Stimulated activated CD4-positive, alpha-beta T cell treated with anti-CD3 and anti-CD28 coated beads, Interleukin-4, amount 100 ng/mL, for 1 hour (primary cell): ENCODE data around the gene SMS.

Experiments used
- DNase-seq: peaks from one replicate; pipeline ENCODE4 v3.0.0-alpha.2; 2020

SMS gene

DNA sequence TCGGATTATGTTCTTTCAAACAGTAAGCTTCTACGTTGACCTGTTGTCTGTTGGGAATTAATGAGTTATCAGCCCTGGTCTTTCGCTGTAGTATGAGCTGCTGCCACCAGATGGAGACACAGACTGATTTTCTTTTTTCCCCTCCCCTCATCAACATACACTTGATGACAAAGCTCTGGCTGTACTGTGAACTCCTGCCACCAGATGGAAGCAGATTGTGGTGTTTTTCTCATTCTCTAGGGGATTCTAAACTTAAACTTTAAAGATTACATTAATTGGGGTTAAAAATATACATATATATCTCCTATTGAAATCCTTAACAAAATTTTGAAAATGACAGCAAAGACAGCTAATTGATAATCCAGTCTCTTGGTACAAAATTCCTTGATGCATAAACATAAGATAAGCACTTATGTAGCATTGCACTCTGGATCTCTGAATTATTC lies 44.8 kb downstream of the SMS start:
- peak; percentile 56 for DNase-seq

DNA sequence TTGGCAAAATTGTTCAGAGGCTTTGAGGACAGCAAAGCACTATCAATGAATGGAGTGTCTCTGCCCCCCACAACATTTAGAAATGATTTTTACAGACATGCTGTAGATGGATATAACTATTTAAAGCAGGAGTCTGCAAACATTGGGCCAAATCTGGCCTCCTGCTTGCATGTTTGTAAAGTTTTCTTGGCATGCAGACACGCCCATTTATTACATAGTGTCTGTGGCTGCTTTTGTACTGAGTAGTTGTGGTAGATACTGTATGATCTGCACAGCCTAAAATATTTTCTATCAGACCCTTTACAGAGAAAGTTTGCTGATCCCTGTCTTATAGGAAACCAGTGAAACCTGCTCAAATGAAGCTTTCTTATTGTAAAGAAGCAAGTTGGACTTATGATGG lies 46.1 kb downstream of the SMS start:
- DNase-seq: no peak

- DNase-seq: no peak
Measured at GRCh38 chrX:21989384-21989783, 48.9 kb downstream of the SMS start.

GRCh38 chrX:21990832-21991231 lies 50.3 kb downstream of the SMS start:
- DNase-seq: no peak

DNA sequence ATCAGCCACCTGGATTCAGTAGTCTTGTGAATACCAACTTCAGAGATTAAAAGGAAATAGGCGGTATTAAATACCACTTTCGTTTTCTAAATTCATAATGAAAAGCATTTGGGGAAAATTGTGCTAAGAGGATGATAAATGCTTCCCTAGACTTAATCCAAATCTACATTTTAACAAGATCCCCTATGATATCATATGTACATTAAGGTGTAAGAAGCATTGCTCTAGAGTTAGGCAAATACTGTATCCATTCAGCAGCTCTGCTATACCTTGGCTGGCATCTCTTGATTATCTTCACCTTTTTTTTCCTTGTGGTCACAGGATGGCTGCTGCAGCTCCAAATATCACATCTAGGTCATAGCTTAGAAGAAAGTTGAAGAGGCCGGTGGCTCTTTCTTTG lies 51.0 kb downstream of the SMS start:
- DNase-seq: no peak

GRCh38 chrX:21993265-21993664 lies 52.8 kb downstream of the SMS start:
- DNase-seq: no peak

DNA sequence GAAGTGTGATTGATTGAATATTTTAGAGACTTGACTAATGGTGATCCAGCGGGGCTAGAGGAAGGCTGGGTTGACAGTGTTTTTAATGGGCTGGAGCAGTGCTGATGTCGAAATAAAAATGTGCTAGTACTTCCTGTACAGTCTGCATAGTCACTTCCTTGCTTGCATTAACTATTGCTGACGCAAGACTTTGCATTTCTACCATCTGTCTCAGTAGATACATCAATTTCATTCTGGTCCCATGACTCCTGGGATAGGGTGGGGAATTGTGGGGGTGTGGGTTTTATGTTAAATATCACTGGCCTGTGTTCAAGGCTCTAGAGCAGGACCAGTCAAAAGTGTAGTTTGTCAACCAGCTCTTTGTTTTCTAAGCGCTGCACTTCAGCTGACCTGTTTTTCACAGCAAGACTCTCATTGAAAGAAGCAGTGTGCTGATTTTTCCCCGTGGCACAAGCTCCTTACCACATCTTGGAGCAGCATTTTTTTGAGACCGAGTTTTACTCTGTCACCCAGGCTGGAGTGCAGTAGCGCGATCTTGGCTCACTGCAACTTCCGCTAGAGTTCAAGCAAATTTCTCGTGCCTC lies 56.5 kb downstream of the SMS start:
- no peak for DNase-seq

- DNase-seq: no peak
Measured at GRCh38 chrX:21998037-21998436, 57.5 kb downstream of the SMS start.

GRCh38 chrX:22004866-22005265 lies 64.4 kb downstream of the SMS start:
- no peak for DNase-seq

GRCh38 chrX:22012051-22012450 lies 71.5 kb downstream of the SMS start:
- no peak for DNase-seq

- DNase-seq: no peak
Measured at GRCh38 chrX:22012931-22013330, 72.4 kb downstream of the SMS start.

GRCh38 chrX:22015139-22015750 lies 74.7 kb downstream of the SMS start:
- DNase-seq: no peak

DNA sequence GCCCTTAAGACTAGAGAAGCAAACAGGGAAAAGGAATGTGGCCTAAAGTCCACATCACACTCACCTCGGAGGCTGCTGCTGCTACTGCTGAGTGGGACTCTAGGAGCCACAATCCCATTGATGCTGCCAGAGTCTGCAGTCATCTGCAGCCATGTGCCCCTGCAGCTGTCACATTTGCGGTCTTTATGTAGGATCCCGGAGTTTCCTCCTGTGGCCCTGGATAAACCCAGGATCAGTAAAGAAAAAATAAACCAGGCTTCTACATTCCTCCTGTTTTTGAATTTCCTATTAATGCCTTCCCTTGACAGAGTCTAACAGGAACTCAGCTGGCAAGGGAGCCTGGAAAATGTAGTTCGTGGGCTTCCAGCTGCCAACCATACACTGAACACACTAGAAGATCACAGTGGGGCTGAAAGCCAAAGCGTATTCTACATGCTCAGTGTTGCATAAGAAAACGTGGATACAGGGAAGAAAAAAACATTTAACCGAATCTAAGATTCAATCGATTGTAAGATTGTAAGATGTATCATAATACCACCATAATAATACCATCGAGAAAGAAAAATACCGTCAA lies 81.3 kb downstream of the SMS start:
- DNase-seq: no peak

DNA sequence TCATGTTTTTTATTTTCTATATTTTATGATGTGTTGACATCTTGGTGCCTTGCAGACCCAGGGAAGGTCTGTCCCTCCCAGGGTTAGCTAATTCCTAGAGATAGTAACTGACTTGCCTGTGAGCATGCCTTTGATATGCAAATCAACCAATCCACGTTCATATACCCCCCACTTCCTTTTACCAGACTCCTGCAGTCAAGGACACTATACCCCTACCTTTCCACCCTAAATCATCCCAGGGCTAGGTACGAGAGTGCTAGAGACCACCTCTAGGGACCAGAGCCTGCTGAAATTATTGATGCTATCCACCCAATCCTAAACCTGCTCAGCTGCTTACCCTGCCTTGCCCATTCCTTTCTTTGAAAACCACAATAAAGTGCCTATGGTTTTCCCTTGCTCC lies 84.1 kb downstream of the SMS start:
- no peak for DNase-seq

- DNase-seq: no peak
Measured at GRCh38 chrX:22025751-22026150, 85.2 kb downstream of the SMS start.

GRCh38 chrX:22026731-22027130 lies 86.2 kb downstream of the SMS start:
- DNase-seq: no peak

DNA sequence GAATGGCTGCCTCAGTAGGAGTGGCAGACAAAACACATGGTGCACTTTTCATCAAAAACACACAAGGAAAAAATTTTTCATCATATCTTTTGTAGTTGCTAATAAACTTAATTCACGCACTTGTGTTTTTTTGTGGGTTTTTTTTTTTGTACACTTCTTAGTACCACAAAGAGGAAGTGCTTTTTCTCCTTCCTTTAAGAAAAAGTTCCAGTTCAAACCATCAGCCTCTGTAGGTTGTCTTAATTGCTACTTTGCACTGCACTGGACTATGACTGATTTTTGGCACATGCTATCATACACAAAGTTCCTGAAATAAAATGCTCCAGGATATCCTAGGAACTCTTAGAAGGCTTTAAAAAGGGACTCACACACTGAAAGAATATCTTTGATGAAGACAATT lies 91.6 kb downstream of the SMS start, which contains the start of gene PHEX:
Gene PHEX (plus strand): TSS at position 242 of the 400 bp plus-strand sequence. CDS start 681 bp downstream, outside the sequence.
- no peak for DNase-seq

DNA sequence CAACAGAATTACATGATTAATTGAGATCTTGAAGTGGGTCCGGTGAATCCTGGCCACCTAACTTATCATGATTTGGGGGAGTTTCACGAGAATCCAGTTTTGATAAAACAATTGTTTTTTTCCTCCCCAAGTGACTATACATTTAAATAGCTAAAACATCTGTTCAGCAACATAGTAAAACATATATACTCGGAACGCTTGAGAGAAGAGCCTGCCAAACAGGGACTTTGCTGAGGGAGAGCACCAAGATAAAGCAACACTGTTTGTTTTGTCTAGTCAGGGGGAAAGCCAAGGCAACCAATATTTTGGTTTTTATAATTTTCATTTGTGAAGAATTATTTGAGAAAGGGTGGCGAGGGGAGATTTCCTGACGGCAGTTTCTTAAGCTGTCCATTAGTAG lies 92.0 kb downstream of the SMS start:
- DNase-seq: no peak

- DNase-seq: no peak
Measured at GRCh38 chrX:22033818-22034217, 93.3 kb downstream of the SMS start.

GRCh38 chrX:22035236-22035635 lies 94.7 kb downstream of the SMS start:
- DNase-seq: no peak

DNA sequence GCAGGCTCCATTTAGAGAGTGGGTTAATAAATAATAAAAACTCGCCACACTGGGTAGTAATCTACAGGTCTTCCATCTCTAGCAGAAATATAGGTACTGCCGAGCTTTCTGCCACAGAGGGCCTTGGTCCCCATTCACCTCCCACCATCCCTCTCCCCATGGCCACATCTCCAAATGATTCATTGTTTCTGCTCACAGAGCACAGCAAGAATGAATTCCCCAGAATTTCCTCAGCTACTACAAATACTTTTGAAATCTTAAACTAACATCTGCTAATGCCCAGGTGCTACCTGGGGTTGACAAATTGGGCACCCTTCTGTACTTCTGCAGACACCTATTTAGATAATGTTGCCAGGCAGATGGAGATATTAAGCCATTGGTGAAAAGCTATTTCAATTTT lies 96.7 kb downstream of the SMS start:
- DNase-seq: no peak

DNA sequence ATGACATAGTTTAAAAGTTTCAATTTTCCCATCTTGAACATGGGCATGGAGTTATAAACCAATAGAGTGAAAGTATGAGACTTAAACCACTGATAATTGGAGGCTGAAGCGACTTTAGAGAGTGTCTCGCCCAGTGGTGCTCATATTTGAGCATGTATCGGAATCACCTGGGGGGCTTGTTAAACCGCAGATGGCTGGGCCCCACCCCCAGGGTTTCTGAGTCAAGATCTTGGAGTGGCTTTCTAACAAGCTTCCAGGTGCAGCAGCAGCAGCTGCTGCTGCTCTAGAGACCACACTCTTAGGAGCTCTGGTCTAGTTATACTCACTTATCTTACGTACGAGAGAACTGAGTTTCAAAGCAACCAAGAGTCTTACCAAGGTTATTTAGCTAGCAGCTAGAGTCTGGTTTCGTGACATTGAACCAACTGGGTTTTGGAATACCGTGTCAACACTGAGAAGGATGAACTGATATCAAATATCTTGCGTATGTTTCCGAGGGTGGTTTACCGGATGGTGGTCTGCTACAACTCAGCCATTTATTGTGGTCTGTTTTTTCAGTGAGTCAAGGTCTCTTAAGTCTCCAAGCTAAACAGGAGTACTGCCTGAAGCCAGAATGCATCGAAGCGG lies 97.5 kb downstream of the SMS start:
- DNase-seq: no peak

DNA sequence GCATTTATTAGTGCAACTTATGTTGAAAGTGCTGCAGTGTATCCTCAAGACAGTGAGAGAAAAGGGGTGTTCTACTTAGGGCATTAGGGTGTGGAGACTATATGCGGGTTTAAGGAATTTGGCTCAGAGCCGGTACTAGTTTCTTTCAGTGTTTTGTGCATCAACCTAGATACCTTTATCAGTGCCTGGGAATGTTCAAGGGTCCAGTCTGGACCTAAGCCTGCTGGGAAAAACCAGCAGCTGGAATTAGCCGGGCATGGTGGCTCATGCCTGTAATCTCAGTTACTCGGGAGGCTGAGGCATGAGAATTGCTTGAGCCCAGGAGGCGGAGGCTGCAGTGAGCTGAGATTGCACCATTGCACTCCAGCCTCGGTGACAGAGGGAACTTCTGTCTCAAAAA lies 99.0 kb downstream of the SMS start:
- DNase-seq: no peak

GRCh38 chrX:22040184-22040583 lies 99.7 kb downstream of the SMS start:
- no peak for DNase-seq
